MG63 (cell line): ENCODE measurements around the gene ADORA3. TPM values are rescaled to one million over a fixed set of nuclear protein-coding genes. Genes with fewer than 3 reads are reported as not detected.
A peak's percentile ranks its signal among the peaks of the same experiment; 100 is the strongest.

Experiments used
- DNase-seq: peaks from one replicate; pipeline ENCODE4 v3.0.0-alpha.2; 2020
- H3K27me3 ChIP-seq: fragments of 250-450 bp; sonication (Bioruptor Pico); 2 replicates; pipeline ENCODE4 v1.5.1; 2020; ENCODE audit warnings: mild to moderate bottlenecking, moderate library complexity
- H3K36me3 ChIP-seq: fragments of 250-450 bp; sonication (Bioruptor Pico); 2 replicates; pipeline ENCODE4 v1.5.1; 2020; ENCODE audit warnings: mild to moderate bottlenecking, moderate library complexity
- H3K4me3 ChIP-seq: fragments of 250-450 bp; sonication (Bioruptor Pico); 2 replicates; pipeline ENCODE4 v1.5.1; 2020; ENCODE audit warnings: mild to moderate bottlenecking, moderate library complexity
- H3K9me3 ChIP-seq: fragments of 250-450 bp; sonication (Bioruptor Pico); 2 replicates; pipeline ENCODE4 v1.5.1; 2020; ENCODE audit warnings: mild to moderate bottlenecking, moderate library complexity
- total RNA-seq: library from RNA; depleted of rRNA; stranded (reverse); fragments of >200 nt; shearing (Covaris generic); gene quantifications from 2 replicates; pipeline ENCODE4 v1.2.3, GENCODE V29; 2014; ENCODE audit warnings: low replicate concordance; rRNA removed

The ADORA3 gene
- total RNA-seq, 1 experiment from 2014 or later, result not detected

- peaks cover 32% of the 10 kb centered on the region for H3K36me3 ChIP-seq
- no peaks in the 10 kb centered on the region for H3K27me3 ChIP-seq
- no peak for DNase-seq
- no peak overlapping the region for H3K4me3 ChIP-seq
- H3K9me3 ChIP-seq, result no peaks in the 10 kb centered on the region
Observed at GRCh38 chr1:111467865-111468716, 35.3 kb downstream of the ADORA3 start.

- Histone ChIP-seq H3K27me3 (no peaks in the 10 kb centered on the region), H3K9me3 (no peaks in the 10 kb centered on the region), H3K4me3 (no peak overlapping the region), H3K36me3 (peaks cover 41% of the 10 kb centered on the region)
- DNase-seq, result no peak
Observed at GRCh38 chr1:111466480-111466879, 37.0 kb downstream of the ADORA3 start.

- Histone ChIP-seq H3K4me3 (no peak overlapping the region), H3K36me3 (peaks cover 47% of the 10 kb centered on the region), H3K27me3 (no peaks in the 10 kb centered on the region), H3K9me3 (no peaks in the 10 kb centered on the region)
- DNase-seq, result no peak
Observed at GRCh38 chr1:111465754-111466153, 37.7 kb downstream of the ADORA3 start.

- DNase-seq, result peak; percentile 16
- Histone ChIP-seq H3K27me3 (no peaks in the 10 kb centered on the region), H3K9me3 (no peaks in the 10 kb centered on the region), H3K4me3 (no peak overlapping the region), H3K36me3 (peaks cover 61% of the 10 kb centered on the region)
Observed at GRCh38 chr1:111463029-111463683, 40.3 kb downstream of the ADORA3 start.

- no peaks in the 10 kb centered on the region for H3K27me3 ChIP-seq
- H3K9me3 ChIP-seq, result no peaks in the 10 kb centered on the region
- no peak overlapping the region for H3K4me3 ChIP-seq
- no peak for DNase-seq
- peaks cover 61% of the 10 kb centered on the region for H3K36me3 ChIP-seq
Observed at GRCh38 chr1:111462370-111463028, 40.9 kb downstream of the ADORA3 start.

- H3K4me3 ChIP-seq, result no peak overlapping the region
- DNase-seq, result no peak
- H3K9me3 ChIP-seq, result no peaks in the 10 kb centered on the region
- H3K27me3 ChIP-seq, result no peaks in the 10 kb centered on the region
- peaks cover 65% of the 10 kb centered on the region for H3K36me3 ChIP-seq
Observed at GRCh38 chr1:111461765-111462164, 41.7 kb downstream of the ADORA3 start.

- DNase-seq, result no peak
- no peak overlapping the region for H3K4me3 ChIP-seq
- H3K36me3 ChIP-seq, result peaks cover 94% of the 10 kb centered on the region
- H3K27me3 ChIP-seq, result no peaks in the 10 kb centered on the region
- H3K9me3 ChIP-seq, result no peaks in the 10 kb centered on the region
Observed at GRCh38 chr1:111455642-111456031, 47.8 kb downstream of the ADORA3 start.

- Histone ChIP-seq H3K4me3 (no peak overlapping the region), H3K36me3 (peaks cover 94% of the 10 kb centered on the region), H3K9me3 (no peaks in the 10 kb centered on the region), H3K27me3 (no peaks in the 10 kb centered on the region)
- DNase-seq, result no peak
Observed at GRCh38 chr1:111454859-111455641, 48.4 kb downstream of the ADORA3 start.

- H3K27me3 ChIP-seq, result no peaks in the 10 kb centered on the region
- H3K4me3 ChIP-seq, result no peak overlapping the region
- peaks cover 88% of the 10 kb centered on the region for H3K36me3 ChIP-seq
- DNase-seq, result no peak
- no peaks in the 10 kb centered on the region for H3K9me3 ChIP-seq
Observed at GRCh38 chr1:111453706-111454105, 49.7 kb downstream of the ADORA3 start.

- no peak overlapping the region for H3K4me3 ChIP-seq
- no peak for DNase-seq
- no peaks in the 10 kb centered on the region for H3K27me3 ChIP-seq
- H3K9me3 ChIP-seq, result no peaks in the 10 kb centered on the region
- peaks cover 79% of the 10 kb centered on the region for H3K36me3 ChIP-seq
Observed at GRCh38 chr1:111452581-111452980, 50.9 kb downstream of the ADORA3 start.

- Histone ChIP-seq H3K9me3 (no peaks in the 10 kb centered on the region), H3K4me3 (peak overlapping the region; percentile 98), H3K36me3 (peaks cover 79% of the 10 kb centered on the region), H3K27me3 (no peaks in the 10 kb centered on the region)
- DNase-seq, result no peak
Observed at GRCh38 chr1:111450185-111450584, 53.2 kb downstream of the ADORA3 start.

GRCh38 chr1:111449703-111450017 lies 53.8 kb downstream of the ADORA3 start:
- H3K9me3 ChIP-seq, result no peaks in the 10 kb centered on the region
- no peaks in the 10 kb centered on the region for H3K27me3 ChIP-seq
- DNase-seq, result no peak
- peaks cover 79% of the 10 kb centered on the region for H3K36me3 ChIP-seq
- peak overlapping the region; percentile 98 for H3K4me3 ChIP-seq

Other genes with a start within 250 kb of the ADORA3 start
- not detected in 2 replicates for gene CHIA, start 212.8 kb downstream of the ADORA3 start, total RNA-seq
- gene OVGP1, start 75.9 kb downstream of the ADORA3 start, total RNA-seq, result not detected in 2 replicates
- 93.2 and 154 TPM in 2 replicates for gene WDR77, start 54.4 kb downstream of the ADORA3 start, total RNA-seq
- gene ATP5PB, start 54.2 kb downstream of the ADORA3 start, total RNA-seq, result 440 and 880 TPM in 2 replicates
- 0.26 and 1.4 TPM in 2 replicates for gene C1orf162, start 29.6 kb downstream of the ADORA3 start, total RNA-seq
- not detected in 2 replicates for gene TMIGD3, start within 50 bp of the ADORA3 start, total RNA-seq
- gene RAP1A, start 116.2 kb upstream of the ADORA3 start, total RNA-seq, result 20.6 and 35.6 TPM in 2 replicates
- gene INKA2, start 235.8 kb upstream of the ADORA3 start, total RNA-seq, result 1.1 TPM in 2 replicates